DMS 273 (cell line): ENCODE results near the gene TMCO6.
"Not testable (repeated sequence)": the region's sequence is repeated elsewhere in the genome, so short reads cannot be mapped to it uniquely, and the experiment has no call there.

Source experiments
- DNase-seq: peaks from one replicate; lab custom pipeline; 2025; ENCODE audit not compliant: unreplicated experiment; lab: John Stamatoyannopoulos, UW

Gene TMCO6

DNA sequence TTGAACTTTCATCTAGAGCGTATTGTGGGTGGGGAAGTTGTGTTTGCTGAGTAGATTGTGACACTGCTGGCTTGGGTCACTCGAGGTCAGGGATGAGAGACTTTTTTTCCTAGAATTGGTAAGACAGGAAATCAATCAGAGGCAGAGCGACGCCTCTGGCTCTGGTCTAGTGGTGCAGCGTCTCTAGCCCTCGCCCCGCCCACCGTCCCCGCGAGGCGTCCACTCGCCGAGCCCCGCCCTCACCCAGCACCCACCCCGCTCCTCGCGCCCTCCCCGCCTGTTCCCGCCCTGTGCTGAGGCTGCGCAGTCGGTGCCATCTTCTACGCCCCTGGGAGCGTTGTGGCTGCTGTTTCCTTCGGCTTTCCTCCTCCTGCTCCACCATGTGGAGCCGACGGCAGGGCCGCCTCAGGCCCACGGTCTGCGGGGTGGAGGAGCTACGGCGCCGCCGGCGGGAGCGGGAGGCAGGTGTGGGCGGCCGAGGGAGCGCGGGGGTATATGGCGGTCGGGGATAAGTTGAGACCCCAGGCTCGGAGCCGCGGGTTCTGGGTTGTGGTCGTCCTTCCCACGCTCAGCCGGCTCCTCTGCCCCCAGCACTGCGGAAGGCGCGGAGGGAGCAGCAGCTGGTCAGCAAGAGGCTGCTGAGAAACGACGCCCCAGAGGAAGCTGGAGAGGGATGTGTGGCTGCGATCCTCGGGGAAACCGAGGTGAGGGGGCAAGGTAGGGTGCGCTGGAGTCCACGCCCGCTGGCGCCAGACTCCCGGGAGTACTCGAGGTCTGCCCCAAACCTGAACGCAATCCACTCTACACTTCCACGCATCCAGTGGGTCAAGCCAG lies at the start of gene TMCO6:
Gene TMCO6 (plus strand): TSS at position 304 of the 834 bp plus-strand sequence. CDS start 77 bp downstream, at position 381.
- DNase-seq, result peak; percentile 98

DNA sequence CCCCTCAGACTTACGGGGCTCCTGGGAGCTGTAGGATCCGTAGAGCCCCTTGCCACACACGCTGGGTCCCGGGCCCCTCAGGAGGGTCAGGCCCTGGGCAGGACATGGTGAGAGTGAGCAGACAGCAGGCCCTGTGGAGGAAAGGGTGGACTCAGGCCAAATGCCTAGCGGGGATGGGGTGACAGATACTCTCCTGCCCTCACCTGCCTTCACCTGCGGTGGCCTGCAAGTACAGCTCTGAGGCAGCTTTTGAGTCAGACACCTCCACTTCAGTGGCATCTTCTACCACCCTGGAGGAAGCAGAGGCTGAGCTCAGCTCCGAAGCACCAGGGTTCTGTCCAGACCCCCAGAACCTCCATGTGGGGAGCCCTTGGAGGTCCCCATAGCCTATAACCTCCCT lies 48.4 kb upstream of the TMCO6 start:
- DNase-seq, result no peak

DNA sequence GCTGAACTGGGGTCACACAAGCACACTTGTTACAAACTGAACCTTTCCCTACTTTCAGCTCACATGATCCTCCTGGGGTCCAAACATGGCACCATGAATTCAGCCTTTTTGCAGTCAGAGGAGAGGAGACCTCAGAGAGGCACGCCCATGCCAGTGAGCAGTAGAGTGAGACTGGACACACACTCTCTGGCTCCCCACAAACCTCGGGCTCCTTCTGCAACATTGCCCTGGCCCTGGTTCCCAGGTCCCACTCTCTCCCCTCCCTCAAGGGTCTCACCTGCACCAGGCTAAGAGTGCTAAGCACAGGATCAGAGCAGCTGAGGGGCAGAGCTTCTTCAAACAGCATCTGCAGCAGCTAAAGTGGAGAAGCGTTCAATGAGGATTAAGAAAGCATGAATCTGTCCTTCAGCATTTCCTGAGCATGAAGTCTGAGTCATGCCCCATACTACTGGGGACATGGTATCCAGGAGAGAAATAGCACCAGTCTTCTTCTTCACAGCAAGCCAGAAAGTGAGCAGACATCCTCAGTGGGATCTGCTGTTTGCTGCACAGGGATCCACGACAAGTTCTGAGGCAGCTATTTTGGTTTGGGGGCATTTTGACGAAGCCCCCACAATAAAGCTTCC lies 47.4 kb upstream of the TMCO6 start:
- no peak for DNase-seq

DNA sequence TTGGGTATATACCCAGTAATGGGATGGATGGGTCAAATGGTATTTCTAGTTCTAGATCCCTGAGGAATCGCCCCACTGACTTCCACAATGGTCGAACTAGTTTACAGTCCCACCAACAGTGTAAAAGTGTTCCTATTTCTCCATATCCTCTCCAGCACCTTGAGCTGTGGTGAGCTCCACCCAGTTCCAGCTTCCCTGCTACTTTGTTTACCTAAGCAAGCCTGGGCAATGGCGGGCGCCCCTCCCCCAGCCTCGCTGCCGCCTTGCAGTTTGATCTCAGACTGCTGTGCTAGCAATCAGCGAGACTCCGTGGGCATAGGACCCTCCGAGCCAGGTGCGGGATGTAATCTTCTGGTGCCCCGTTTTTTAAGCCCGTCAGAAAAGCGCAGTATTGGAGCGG lies 46.2 kb upstream of the TMCO6 start:
- DNase-seq, result not testable (repeated sequence)

DNA sequence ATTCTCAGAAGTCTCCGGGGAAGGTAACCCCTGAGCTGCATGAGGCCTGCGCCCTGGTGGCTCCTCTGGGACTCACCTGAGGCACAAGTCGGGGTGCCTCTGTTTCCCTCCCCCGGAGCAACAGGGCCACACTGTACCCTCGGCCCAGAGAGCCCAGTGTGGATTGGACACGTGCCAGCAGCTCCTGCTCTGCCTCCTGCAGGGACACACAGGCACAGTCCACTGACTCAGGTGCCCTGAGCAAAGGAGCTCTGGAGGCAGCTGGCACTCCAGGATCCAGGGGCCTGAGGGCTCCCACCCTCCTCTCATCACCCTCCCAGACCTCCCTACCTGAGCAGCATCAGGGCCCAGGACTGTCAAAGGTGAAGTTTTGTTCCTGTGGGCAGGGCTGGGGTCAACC lies 45.1 kb upstream of the TMCO6 start:
- no peak for DNase-seq

DNA sequence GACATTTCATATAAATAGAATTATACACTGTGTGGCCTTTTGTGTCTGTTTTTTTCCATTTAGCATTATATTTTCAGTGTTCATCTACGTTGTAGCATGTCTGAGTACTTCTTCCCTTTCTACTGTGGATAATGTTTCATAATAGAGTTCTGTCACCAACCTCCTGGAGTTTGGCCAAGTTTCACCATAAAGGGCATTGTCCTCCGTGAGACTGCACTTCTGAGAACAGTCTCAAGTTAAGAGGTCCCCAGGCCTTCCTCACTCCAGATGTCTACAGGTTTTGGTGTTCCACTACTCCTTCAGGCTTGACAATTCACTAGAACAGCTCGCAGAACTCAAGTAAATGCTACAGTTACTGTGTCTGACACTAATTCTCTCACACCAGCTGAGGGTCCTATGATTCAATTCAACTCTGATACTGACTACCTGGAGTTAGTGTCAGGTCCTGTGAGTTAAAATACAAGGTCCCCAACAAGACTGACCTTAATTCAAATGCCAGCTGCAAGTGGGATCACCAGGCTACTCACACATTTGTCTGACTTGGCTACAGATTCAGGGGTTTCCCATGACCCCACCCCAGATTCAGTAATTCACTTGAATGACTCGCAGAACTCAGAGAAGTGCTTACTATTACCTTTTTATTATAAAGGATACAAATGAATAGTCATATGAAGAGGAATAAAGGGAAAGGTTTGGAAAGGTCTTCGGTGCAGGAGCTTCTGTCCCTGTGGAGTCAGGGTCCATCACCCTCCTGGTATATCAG lies 43.5 kb upstream of the TMCO6 start:
- no peak for DNase-seq

DNA sequence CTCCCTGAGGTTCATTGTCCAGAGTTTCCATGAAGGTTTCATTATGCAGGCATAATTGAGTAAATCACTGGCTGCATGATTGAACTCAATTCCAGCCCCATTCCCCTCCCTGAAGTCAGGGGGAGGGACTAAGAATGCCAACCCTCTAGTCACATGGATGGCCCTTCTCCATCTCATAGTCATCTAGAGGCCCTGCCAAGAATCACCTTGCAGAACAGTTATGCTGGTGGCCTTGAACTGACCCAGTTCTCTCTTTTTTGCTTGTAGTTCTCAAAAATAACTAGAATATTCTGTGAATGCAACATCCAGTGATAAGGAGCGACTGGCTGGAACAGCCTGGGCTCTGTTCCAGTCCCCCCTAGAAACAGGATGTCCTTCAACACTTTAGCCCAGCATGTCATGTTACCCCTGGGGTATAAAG lies 42.9 kb upstream of the TMCO6 start:
- no peak for DNase-seq

DNA sequence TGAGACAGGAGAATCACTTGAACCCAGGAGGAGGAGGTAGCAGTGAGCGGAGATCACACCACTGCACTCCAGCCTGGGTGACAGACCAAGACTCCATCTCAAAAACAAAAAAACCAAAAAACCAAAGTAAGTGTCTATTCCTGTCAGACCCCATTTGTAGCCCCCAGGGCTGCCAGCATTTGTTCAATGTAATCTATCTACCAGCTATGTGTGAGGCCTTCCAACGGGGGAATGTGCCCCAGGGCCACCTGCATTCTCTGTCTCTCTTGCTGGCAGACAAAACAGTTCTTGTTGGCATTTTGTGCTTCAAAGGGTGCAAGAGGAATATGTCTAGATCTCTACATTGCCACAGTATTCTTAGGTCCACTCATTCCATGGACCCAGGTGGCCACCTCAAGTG lies 40.4 kb upstream of the TMCO6 start:
- DNase-seq, result no peak

DNA sequence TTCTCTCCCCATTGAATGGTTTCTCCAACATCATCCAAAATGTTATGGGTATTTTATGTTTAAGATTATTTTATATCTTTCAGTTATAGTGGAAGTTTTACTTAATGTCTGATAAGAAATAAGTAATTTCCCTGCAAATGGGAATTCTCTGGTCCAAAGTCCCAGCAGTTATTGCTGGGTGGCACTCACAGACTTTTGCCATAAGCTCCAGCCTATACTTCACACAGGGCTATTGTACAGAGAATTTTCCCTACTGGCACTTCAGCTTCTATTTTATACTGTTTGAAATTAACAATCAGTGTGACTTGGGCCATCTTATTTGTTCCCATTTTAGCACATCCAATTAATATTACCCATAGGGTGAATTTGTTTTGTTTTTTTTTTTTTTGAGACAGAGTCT lies 39.2 kb upstream of the TMCO6 start:
- no peak for DNase-seq

DNA sequence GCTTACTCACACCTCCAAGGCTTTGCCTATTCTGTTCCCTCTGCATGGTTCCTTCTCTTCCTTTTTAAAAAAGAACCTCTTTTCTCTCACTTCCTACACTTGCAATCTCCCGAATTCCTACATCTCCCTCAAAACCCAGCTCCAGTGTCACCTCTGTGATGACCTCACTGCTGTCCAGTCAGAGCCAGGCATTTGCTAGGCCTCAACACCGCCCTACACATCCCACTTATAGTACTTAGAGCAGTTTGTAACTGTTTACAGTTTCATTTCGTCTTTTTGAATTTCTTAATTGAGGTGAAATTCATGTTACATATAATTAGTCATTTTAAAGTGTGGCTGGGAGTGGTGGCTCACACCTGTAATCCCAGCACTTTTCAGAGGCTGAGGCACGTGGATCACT lies 37.1 kb upstream of the TMCO6 start:
- no peak for DNase-seq

DNA sequence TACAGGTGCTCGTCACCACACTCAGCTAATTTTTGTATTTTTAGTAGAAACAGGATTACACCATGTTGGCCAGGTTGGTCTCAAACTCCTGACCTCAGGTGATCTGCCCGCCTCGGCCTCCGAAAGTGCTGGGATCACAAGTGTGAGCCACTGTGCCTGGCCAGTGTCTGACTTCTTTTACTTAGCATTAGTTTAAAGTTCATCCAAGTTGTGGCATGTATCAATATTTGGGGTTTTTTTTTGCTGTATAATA lies 35.9 kb upstream of the TMCO6 start:
- not testable (repeated sequence) for DNase-seq

DNA sequence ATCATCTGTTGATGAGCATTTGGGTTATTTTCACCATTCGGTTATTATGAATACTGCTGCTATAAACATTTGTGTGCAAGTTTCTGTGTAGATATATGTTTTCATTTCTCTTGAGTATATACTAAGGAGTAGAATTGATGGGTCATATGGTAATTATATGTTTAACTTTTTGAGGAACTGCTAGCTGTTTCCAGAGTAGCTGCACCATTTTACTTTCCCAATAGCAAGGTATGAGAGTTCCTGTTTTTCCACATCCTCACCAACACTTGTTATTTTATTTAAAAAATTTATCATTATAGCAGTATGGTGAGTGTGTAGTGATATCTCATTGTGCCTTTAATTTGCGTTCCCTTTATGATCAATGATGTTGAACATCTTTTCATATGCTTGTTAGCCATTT lies 35.5 kb upstream of the TMCO6 start:
- DNase-seq, result no peak

DNA sequence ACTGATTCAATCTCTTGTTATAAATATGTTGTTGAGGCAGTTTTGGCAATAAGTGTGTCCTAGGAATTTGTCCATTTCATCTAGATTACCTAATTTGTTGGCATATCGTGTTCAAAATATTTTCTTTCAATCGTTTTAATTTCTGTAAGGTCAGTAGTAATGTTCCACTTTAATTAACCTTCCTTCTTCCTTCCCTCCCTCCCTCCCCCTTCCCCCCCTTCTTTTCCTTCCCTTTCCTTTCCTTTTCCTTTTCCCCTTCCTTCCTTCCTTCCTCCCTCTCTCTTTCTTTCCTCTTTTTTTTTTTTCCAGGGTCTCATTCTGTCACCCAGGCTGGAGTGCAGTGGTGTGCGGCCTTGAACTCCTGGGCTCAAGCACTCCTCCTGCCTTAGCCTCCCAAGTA lies 33.4 kb upstream of the TMCO6 start:
- DNase-seq, result no peak

DNA sequence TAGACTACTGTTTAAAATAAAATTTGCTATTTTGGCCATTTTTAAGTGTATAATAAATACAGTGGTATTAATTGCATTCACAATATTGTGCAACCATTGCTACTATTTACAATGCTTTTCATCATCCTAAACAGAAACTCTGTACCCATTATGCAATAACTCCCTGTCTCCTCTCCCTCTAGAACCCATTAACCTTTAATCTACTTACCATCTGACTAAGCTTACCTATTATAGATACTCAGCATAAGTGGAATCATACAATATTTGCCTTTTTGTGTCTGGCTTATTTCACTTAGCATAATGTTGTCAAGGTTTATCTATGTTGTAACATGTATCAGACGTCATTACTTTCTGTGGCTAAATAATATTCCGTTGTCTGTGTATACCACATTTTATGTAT lies 32.2 kb upstream of the TMCO6 start:
- no peak for DNase-seq

DNA sequence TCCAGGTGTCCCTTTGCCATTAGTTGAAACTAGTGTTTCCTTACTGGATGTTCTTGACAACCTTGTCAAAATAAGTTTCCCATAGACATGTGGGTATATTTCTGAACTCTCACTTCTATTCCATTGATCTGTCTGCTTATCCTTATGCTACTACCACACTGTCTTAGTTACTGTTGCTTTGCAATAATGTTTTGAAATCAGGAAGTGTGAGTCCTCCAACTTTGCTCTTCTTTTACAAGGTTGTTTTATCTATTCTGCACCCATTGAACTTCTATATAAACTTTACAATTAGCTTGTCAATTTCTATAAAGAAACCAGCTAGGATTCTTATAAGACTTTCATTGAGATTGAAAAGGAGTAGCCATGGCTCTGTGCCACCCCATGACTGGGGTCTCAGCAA lies 30.5 kb upstream of the TMCO6 start:
- DNase-seq, result no peak

DNA sequence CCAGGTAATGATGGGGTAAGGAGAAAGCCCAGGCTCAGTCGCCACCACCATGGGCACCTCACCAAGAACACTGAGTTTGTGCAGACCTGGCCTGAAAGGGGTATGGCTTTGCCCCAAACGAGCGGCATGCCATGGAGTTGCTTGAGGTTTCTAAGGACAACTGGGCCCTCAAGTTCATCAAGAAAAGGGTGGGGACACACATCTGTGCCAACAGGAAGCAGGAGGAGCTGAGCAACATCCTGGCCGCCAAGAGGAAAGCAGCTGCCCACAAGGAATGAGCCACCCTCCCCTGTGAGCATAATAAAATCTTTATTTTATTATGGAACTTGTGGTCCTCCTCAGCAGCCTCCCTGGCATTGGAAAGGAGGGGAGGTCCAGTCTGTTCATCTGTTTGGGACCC lies 30.1 kb upstream of the TMCO6 start:
- no peak for DNase-seq

DNA sequence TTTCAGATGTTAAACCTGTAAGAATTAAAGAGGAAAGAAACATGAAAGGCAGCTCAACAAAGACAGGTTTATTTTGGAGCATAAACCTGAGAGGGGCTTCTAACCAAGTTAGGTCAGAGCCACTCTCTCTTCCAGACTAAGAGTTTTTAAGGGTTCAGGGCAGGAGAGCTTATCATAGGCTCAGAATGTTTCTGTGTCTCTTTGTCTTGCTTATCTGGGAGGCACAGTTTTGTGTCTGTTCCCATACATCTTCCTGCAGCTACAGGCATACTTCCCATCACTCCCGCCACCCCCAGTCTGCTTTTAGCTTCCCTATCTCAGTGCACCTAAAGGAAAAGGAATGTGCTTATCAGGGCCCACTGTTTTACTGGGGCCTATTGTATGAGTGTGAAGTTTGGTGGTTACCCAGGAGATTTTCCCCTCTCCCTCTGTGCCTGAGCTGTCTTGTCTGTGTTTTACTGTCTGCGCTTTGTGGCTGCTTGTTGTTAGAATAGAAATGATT lies 28.2 kb upstream of the TMCO6 start:
- no peak for DNase-seq

DNA sequence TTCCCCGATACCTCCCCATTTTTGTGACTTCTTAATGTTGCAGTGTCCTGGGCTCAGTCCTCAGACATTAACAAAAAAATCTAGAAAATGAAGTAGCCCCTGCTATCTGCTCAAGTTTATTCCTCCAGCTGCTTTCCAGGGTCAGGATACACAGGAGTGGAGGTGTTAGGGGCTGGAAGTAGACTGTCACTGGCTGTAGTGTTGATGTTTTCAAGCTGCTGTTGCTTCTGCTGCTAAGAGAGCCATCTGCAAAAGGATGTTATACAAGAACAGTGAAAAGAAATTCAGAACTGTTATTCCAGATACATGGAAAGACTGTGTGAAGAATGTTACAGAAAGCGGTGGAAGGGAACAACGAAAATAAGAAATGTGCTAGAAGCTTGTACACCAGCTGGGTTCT lies 16.9 kb upstream of the TMCO6 start:
- DNase-seq, result no peak

DNA sequence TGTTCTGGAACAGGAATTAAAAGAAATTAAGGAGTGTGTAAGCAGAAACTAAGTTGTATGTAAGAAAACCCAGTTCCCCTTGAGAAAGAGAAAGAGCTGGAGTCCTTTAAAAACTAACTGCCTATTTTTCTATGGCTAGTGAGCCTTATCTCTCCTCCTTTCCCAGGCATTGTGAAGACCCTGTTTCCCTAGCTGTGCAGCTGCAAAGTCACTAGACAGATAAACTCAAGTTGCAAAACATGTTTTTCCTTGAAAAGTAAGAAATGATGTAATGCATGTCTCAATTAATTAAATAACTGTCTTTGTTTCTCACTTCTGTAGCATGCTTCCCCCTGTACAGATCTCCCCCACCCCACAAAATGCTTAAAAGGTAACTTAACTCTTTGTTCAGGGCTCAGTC lies 16.2 kb upstream of the TMCO6 start:
- DNase-seq, result not testable (repeated sequence)

DNA sequence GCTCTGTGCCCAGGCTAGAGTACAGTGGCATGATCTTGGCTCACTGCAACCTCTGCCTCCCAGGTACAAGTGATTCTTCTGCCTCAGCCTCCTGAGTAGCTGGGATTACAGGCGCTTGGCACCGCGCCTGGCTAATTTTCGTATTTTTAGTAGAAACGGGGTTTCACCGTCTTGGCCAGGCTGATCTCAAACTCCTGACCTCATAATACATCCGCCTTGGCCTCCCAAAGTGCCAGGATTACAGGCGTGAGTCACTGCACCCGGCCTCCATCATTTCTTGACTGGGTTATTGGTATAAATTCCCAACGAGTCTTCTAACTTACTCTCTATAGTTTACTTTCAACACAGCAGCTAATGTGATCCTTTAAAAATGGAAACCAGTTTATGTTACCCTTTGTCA lies 14.4 kb upstream of the TMCO6 start:
- not testable (repeated sequence) for DNase-seq

DNA sequence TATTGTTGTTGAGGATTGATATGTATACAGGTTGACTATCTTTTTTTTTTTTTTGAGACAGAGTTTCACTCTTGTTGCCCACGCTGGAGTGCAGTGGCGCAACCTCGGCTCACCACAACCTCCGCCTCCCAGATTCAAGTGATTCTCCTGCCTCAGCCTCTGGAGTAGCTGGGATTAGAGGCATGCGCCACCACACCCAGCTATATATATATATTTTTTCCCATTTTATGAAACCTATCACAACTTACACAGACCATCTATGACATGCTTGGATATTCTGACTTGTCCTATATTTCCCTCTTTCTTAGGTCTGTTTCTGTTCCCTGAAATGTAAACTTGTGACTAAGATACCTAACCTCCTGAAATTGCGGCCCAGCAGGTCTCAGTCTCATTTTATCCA lies 11.3 kb upstream of the TMCO6 start:
- no peak for DNase-seq

DNA sequence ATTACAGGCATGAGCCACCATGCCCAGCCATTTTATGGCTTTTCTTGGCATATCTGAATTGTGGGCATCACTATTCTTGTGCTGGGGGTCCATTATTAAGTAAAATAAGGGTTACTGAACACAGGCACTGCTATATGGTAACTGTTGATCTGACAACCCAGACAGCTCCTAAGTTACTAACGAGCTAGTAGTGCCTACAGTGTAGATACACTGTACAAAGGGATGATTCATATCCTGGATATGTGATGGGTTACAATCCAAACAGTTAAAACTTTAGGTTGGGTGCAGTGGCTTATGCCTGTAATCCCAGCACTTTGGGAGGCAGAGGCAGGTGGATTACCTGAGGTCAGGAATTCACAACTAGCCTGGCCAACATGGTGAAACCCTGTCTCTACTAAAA lies 10.5 kb upstream of the TMCO6 start:
- DNase-seq, result no peak
